Stimulated activated memory B cell treated with anti-CD40 and anti-IgM and Interleukin-4, amounts not matched to agents 10 μg/mL and 1 μg/mL and 100 μg/mL, for 72 hours (primary cell): Measurements from ENCODE around the gene ARL15.
"Not testable (repeated sequence)": the region's sequence is repeated elsewhere in the genome, so short reads cannot be mapped to it uniquely, and the experiment has no call there.

Experiments used
- ATAC-seq: fragments of 150-1000 bp; cut with Tn5 transposase; 2 replicates; pipeline ENCODE4 v1.10.0; 2021
- H3K27ac Mint-ChIP-seq: one replicate; pipeline ENCODE4 v1.8.0; 2022; ENCODE audit warnings: mild to moderate bottlenecking, mixed read lengths
- H3K27me3 Mint-ChIP-seq: one replicate; pipeline ENCODE4 v1.8.0; 2022; ENCODE audit warnings: mixed read lengths
- H3K36me3 Mint-ChIP-seq: one replicate; pipeline ENCODE4 v1.8.0; 2022; ENCODE audit warnings: mixed read lengths
- H3K4me1 Mint-ChIP-seq: one replicate; pipeline ENCODE4 v1.8.0; 2022; ENCODE audit warnings: mixed read lengths
- H3K4me3 Mint-ChIP-seq: one replicate; pipeline ENCODE4 v1.8.0; 2022; ENCODE audit warnings: mild to moderate bottlenecking, moderate library complexity, mixed read lengths
- H3K9me3 Mint-ChIP-seq: one replicate; pipeline ENCODE4 v1.8.0; 2022; ENCODE audit warnings: mixed read lengths

Gene ARL15

DNA sequence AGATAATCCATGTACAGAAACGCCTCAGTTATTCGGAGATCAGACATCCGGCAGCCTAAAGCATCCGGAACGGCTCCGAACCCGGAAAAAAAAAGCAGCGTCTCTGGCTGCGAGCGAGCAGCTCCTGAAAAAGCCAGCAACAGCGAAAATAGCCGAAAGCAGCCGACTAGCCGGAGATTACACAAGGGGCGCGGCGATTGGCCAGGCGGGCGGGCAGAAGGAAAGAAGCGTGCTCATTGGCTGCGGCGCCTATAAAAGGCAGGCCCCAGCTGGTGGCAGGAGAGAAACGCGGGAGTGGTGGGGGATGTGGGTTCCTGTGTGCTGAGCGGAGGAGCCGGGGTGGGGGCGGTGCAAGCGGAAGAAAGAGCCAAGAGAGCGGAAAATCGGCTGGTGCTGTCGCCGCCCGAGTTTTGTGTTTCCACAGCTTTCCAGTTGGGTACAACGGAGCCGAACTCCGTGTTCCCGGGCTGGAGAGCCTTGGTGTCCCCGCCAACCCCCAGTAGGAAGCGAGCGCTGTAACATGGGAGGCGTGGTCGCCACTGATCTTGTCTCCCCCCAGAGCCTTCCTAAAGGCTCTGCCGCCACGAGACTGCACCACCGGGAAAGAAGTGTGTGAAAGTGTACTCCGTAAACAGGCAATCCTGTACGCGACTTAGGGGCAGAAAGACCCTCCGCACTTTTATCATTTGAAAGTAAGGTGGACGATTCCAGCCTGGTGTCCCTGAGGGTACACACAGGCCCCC is at the start of gene ARL15:
Gene ARL15, minus strand, starts transcription at position 141 of the 743 bp plus-strand sequence.
- peaks cover 25% of the 10 kb centered on the region for H3K4me1 Mint-ChIP-seq
- no peaks in the 10 kb centered on the region for H3K36me3 Mint-ChIP-seq
- H3K9me3 Mint-ChIP-seq, result no peaks in the 10 kb centered on the region
- H3K27me3 Mint-ChIP-seq, result no peaks in the 10 kb centered on the region
- H3K4me3 Mint-ChIP-seq, result peak within 1 kb of the TSS; percentile 94
- peak; percentile 99 for ATAC-seq
- H3K27ac Mint-ChIP-seq, result peak within 1 kb of the TSS; percentile 92

DNA sequence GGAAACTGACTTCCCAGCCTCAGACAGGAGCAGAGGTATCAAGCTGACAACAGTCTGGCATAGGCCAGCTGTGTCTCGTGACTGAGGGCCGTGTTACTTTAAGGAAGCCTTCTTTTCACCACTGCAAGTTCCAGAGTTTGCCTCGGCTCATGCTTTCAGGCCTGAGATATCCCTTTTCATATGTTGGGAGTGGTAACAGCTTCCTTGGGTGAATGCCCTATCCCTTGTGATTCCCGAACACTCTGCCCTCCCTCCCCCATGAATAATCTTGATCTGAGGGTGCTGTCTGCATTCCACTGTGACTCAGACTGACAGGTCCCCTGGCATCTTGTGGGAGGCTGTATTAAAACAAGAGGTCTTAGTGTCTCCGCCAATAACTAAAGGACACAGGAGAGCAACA is 49.7 kb upstream of the ARL15 start:
- no peak overlapping the region for H3K4me3 Mint-ChIP-seq
- peaks cover 5% of the 10 kb centered on the region for H3K9me3 Mint-ChIP-seq
- no peak overlapping the region for H3K27ac Mint-ChIP-seq
- peaks cover 7% of the 10 kb centered on the region for H3K4me1 Mint-ChIP-seq
- no peaks in the 10 kb centered on the region for H3K36me3 Mint-ChIP-seq
- ATAC-seq, result no peak
- H3K27me3 Mint-ChIP-seq, result peaks cover 21% of the 10 kb centered on the region

DNA sequence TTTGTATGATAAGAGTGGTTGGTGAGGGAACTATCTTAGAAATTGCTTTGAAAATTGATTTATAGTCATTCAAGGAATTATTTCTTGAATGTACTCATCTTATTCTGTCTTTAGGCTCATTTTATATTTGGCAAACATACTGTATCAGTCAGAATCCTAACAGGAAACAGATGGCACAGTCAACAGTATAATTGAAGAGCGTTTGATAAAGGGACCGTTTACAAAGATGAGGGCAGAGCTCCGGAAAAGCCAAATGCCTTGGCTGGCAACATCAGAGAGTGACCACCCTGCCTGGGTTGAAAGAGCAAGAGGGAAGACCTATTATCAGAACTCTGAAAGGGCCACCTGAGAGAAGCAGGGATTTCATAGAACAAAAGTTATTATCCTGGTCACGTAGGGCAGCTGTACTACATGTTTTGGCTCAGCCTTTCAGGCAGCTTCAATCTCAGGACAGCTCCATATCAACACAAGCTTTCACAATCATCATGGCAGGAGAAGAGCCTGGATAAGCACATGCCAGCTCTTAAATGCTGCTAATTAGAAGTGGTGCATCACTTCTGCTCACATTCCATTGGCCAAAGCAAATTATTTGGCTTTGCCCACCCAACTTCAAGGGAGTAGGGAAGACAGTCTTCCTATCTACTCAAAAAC is 47.2 kb upstream of the ARL15 start:
- Mint-ChIP-seq H3K27ac (no peak overlapping the region), H3K9me3 (peaks cover 23% of the 10 kb centered on the region), H3K27me3 (peaks cover 21% of the 10 kb centered on the region), H3K4me3 (no peak overlapping the region), H3K4me1 (no peaks in the 10 kb centered on the region), H3K36me3 (no peaks in the 10 kb centered on the region)
- ATAC-seq, result no peak

DNA sequence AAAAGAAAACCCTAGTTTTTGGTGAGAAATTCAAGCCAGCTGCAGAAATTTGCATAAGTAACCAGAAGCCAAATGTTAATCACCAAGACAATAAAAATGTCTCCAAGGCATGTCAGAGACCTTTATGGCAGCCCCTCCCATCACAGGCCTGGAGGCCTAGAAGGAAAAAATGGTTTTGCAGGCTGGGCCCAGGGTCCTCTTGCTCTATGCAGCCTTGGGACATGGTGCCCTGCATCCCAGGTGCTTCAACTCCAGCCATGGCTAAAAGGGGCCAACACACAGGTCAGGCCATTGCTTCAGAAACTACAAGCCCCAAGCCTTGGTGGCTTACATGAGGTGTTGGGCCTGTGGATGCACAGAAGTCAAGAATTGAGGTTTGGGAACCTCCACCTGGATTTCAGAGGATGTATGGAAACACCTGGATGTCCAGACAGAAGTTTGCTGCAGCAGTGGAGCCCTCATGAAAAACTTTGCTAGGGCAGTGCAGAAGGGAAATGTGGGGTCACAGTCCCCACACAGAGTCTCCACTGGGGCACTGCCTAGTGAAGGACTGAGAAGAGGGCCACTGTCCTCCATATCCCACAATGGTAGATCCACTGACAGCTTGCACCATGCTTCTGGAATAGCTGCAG is 43.7 kb upstream of the ARL15 start:
- not testable (repeated sequence) for H3K4me3 Mint-ChIP-seq, H3K36me3 Mint-ChIP-seq, ATAC-seq, H3K27ac Mint-ChIP-seq, H3K4me1 Mint-ChIP-seq
- H3K27me3 Mint-ChIP-seq, result peaks cover 11% of the 10 kb centered on the region
- peaks cover 23% of the 10 kb centered on the region for H3K9me3 Mint-ChIP-seq

DNA sequence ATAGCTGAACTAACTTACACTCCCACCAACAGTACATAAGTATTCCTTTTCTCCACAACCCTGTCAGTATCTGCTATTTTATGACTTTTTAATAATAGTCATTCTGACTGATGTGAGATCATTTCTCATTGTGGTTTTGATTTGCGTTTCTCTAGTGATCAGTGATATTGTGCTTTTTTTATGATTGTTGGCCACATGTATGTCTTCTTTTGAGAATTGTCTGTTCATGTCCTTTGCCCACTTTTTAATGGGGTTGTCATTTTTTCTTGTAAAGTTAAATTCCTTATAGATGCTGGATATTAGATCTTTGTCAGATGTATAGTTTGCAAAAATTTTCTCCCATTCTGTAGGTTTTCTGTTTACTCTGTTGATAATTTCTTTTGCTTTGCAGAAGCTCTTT is 42.2 kb upstream of the ARL15 start:
- peaks cover 23% of the 10 kb centered on the region for H3K9me3 Mint-ChIP-seq
- not testable (repeated sequence) for H3K4me1 Mint-ChIP-seq, ATAC-seq, H3K36me3 Mint-ChIP-seq, H3K4me3 Mint-ChIP-seq, H3K27ac Mint-ChIP-seq, H3K27me3 Mint-ChIP-seq

DNA sequence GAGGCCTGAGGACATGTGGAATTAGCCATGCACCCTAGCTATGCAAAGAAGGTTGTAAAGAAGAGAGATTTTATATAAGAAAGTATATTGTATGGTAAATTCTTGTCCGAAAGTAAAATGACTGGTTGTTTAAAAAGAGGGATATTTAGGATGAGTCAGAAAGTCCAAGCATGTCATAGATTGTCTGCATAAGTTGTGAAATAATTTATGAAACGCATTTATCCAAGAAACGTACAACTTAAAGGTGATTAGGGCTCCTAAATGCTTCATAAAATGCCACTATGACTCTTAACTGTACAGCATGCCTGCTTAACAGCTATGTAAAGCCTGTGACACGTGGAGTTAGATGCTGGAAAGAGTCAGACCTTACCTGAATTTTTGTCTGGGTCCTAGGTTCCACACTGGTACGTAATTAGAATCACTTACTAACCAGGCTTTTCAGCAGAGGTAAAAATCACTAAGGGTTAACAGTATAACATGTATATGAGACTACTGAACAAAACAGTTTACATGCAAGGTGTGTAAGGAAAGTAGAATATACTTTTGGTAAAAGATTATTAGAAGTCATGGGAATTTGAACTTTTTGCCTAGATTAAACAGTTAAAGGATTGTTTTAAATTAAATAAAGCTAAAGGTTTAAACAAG is 37.0 kb upstream of the ARL15 start:
- H3K36me3 Mint-ChIP-seq, result no peaks in the 10 kb centered on the region
- H3K27me3 Mint-ChIP-seq, result no peaks in the 10 kb centered on the region
- no peaks in the 10 kb centered on the region for H3K4me1 Mint-ChIP-seq
- no peak for ATAC-seq
- H3K4me3 Mint-ChIP-seq, result no peak overlapping the region
- peaks cover 4% of the 10 kb centered on the region for H3K9me3 Mint-ChIP-seq
- no peak overlapping the region for H3K27ac Mint-ChIP-seq

DNA sequence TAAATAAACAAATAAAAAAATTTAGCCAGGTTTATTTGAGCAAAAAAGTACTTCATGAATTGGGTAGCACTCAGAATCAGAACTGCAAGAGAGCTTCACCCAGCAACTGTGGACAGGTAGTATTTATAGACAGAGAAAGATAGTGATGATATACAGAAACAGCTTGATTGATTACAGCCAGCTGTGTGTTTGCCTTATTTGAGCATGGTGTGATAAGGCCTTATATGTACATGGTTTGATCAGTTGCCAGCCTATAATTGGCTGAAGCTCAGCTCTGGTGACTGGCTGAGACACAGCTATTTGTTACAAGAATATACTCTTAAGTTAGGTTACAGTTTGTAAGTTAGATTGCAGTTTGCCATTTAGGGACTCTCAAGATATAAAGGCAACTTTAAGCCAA is 34.3 kb upstream of the ARL15 start:
- ATAC-seq, result no peak
- Mint-ChIP-seq H3K9me3 (peaks cover 4% of the 10 kb centered on the region), H3K36me3 (no peaks in the 10 kb centered on the region), H3K4me1 (no peaks in the 10 kb centered on the region), H3K27ac (no peak overlapping the region), H3K4me3 (no peak overlapping the region), H3K27me3 (no peaks in the 10 kb centered on the region)

DNA sequence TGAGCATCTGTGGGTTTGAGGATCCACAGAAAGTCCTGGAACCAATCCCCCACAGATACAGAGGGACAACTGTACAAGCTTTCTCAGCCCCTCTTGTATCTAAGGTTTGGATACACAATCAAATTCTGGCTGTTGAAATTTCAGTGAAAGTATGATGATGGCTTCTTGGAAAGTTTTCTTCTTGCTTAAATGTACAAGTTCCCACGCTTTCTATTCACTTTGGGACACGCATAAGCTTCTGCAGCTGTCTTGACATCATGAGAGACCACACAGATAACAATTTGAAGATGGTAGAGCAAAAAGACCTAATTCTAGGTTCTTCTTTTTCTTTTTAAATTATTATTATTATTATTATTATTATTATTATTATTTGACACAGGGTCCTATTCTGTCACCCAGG is 31.6 kb upstream of the ARL15 start:
- Mint-ChIP-seq H3K4me1 (no peaks in the 10 kb centered on the region), H3K36me3 (no peaks in the 10 kb centered on the region), H3K9me3 (peaks cover 10% of the 10 kb centered on the region), H3K27ac (no peak overlapping the region), H3K27me3 (peaks cover 14% of the 10 kb centered on the region), H3K4me3 (no peak overlapping the region)
- ATAC-seq, result no peak

DNA sequence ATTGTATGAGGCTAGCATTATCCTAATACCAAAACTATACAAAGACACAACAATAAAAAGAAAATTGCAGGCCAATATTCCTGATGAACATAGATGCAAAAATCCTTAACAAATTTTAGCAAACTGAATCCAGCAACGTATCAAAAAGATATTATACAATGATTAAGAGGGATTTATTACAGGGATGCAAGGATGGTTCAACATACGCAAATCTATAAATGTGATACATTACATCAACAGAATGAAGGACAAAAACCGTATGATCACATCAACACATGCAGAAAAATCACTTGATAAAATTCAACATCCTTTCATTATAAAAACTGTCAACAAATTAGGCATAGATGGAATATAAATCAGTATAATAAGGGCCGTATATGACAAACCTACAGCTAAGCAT is 27.1 kb upstream of the ARL15 start:
- no peaks in the 10 kb centered on the region for H3K4me1 Mint-ChIP-seq
- peaks cover 6% of the 10 kb centered on the region for H3K36me3 Mint-ChIP-seq
- ATAC-seq, result no peak
- peaks cover 33% of the 10 kb centered on the region for H3K9me3 Mint-ChIP-seq
- H3K4me3 Mint-ChIP-seq, result no peak overlapping the region
- H3K27me3 Mint-ChIP-seq, result peaks cover 43% of the 10 kb centered on the region
- no peak overlapping the region for H3K27ac Mint-ChIP-seq

DNA sequence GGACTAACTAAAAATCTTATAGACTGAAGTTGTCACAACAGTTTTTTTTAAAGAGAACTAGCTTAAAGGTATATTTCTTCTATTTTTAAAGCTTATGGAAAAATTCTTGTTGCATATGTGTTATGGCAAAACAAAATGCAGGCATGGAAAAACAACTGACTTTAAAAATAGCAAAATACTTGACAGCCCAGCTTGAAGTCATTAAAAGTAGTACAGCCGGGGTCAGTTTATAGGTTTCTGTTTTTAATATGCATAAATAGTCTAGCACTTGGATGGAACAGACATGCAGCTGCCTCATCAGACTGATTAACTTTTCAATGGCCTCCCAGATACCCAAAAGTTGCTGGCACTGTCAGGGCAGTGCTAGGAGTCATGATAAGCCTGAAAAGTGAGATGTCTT is 22.3 kb upstream of the ARL15 start:
- no peak for ATAC-seq
- H3K4me3 Mint-ChIP-seq, result no peak overlapping the region
- no peaks in the 10 kb centered on the region for H3K4me1 Mint-ChIP-seq
- peaks cover 6% of the 10 kb centered on the region for H3K36me3 Mint-ChIP-seq
- H3K27me3 Mint-ChIP-seq, result peaks cover 67% of the 10 kb centered on the region
- H3K27ac Mint-ChIP-seq, result no peak overlapping the region
- H3K9me3 Mint-ChIP-seq, result peaks cover 28% of the 10 kb centered on the region

DNA sequence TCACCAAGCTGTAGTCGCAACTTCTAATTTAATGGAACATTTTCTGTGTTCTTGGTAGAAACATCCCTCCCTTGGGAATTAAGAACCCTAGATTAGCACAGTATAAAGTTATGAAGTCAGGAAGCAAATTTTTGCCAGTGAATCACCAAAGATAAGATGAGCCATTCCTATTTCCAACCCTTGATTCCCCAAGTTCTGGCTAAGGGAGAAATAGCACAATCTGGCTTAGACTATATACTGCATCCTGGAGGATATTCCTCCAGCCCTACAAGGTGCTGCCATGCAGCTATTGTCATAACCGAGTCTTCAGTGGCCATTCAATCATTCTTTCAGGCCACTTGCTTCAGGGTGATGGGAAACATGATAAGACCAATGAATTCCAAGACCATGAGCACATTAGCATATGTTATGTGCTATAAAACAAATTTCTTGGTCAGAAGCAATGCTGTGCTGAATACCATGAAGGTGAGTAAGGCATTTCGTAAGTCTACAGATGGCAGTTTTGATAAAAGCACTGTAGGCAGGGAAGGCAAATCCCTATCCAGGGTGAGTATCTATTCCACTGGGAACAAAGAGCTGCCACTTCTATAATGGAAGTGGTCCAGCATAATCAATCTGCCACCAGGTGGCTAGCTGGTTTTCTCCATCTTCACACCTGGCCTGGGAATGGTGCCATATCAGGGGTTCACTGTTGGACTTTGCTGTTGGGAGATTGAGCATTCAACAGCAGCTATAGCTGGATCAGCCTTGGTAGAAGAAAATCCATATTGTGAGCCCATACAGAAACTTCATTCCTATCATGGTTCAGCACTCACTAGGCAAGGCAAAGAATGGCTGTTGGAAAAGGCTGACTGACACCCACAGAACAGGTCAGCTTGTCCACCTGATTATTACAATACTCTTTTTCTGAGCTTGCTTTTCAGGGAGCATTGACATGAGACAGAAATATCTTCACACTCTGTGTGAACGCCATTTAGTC is 19.6 kb upstream of the ARL15 start:
- Mint-ChIP-seq H3K9me3 (peaks cover 11% of the 10 kb centered on the region), H3K27ac (no peak overlapping the region), H3K4me3 (no peak overlapping the region), H3K27me3 (peaks cover 45% of the 10 kb centered on the region), H3K4me1 (no peaks in the 10 kb centered on the region), H3K36me3 (peaks cover 2% of the 10 kb centered on the region)
- no peak for ATAC-seq

DNA sequence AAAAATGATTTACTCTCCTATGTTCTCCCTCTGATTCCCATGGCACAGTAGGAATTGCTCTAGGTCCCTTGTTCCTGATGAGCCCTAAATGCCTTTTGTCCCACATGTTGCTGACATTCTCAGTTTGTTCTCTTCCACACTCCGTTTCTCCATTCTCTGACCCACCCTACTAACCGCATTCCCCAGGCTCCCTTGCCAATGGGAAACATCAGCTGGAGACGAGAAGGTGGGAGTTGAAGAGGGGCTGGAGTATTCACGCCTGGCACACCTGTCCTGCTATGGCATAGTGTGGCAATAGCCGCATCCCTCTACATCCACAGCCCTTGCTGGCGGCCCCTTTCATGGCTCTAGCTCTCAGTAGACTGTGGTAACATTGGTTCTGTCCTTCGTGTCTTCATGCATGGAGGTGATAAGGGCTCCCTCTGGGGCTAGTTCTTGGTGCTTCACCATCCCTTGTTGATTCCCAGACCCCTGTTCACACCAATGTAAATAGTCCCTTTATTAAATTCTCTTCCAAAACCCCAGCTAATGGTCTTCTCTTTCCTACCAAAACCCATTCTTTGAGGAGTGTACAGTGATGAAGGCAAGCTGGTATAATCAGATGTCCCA is 16.4 kb upstream of the ARL15 start:
- H3K4me3 Mint-ChIP-seq, result no peak overlapping the region
- no peaks in the 10 kb centered on the region for H3K4me1 Mint-ChIP-seq
- H3K27me3 Mint-ChIP-seq, result peaks cover 22% of the 10 kb centered on the region
- H3K9me3 Mint-ChIP-seq, result no peaks in the 10 kb centered on the region
- no peaks in the 10 kb centered on the region for H3K36me3 Mint-ChIP-seq
- no peak overlapping the region for H3K27ac Mint-ChIP-seq
- no peak for ATAC-seq

DNA sequence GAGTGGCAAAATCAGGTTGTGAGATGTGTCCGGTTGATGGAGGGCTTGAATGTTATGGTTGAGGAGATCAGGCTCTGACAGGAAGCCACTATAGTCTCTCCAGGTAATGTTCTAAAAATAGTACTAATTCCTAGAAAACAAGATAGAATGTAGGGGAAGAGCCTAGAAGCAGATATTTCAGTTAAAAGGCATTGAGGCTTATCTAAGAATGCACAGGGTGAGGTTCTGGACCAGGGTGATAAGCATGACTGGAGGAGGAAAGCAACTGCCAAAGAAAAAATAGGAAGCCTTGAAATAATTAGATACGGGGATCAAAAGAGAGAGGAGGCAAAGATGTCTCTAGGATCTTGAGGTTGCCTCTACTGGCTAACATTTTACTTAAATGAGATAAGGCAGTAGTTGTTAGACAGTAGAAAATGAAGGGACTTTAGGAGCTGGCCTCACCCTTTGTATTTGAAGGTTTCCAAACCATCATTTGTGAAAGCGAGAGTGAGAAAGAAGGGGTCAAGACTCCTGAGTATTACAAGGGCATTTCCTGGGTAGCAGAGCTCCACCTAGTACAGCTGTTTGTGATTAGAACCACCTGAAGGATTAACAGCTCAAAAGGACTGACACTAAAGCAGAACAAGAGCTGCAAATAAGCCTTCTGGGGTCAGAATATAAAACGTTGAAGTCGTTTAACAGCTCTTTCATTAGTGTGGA is 15.4 kb upstream of the ARL15 start:
- Mint-ChIP-seq H3K27me3 (peaks cover 22% of the 10 kb centered on the region), H3K4me3 (no peak overlapping the region), H3K36me3 (no peaks in the 10 kb centered on the region), H3K4me1 (no peaks in the 10 kb centered on the region), H3K27ac (no peak overlapping the region), H3K9me3 (no peaks in the 10 kb centered on the region)
- peak; percentile 39 for ATAC-seq

DNA sequence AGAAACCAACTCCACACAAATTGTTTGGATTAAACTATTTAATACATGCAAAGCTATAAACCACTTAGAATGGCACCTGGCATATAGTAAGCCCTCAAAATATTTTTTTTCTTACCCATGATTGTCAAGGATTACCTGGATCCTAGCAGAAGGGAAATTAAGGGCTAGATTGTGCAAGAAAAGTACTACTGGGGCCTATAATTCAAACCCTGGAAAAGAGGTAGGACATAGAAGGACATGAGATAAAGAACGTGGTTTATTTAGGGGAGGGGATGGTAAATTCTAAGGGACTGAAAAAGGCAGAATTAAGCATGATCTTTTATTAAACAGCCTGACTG is 14.9 kb upstream of the ARL15 start:
- H3K4me1 Mint-ChIP-seq, result no peaks in the 10 kb centered on the region
- H3K27ac Mint-ChIP-seq, result no peak overlapping the region
- ATAC-seq, result no peak
- H3K36me3 Mint-ChIP-seq, result no peaks in the 10 kb centered on the region
- peaks cover 27% of the 10 kb centered on the region for H3K27me3 Mint-ChIP-seq
- no peak overlapping the region for H3K4me3 Mint-ChIP-seq
- H3K9me3 Mint-ChIP-seq, result no peaks in the 10 kb centered on the region
